ENCODE data around the gene GSTO1.
"Not testable (repeated sequence)": the region's sequence is repeated elsewhere in the genome, so short reads cannot be mapped to it uniquely, and the experiment has no call there.

Gene GSTO1

DNA sequence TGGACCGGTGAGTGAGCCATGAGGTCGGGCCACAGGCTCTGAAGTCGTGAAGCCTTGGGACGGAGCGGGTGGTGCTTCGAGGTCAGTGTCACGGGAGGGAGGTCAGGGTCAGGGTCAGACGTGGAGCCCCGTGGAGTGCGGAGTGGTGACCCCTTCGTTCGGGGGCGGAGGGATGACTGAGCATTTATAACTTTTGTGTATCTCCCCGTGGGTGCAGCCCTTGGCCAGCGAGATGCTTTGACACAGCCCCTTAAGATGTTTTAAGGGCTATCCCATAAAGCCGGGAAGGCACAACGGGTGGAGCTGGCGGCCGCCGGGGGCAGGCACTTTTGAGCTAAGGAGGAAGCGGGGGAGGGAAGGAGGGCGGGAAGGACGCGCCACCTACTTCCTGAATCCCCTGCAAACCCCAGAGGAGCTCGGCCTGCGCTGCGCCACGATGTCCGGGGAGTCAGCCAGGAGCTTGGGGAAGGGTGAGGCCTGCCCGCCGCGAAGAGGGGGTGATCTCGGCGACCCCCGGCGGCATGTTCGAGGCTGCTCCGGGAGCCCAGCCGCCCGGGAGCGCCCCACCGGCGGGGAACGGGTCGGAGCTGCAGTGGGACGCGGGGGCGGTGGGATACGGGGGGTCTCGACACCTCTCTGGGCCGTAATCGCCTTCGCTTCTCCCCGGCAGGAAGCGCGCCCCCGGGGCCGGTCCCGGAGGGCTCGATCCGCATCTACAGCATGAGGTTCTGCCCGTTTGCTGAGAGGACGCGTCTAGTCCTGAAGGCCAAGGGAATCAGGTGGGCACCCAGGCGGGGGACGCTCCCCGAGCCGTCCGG lies at the start of gene GSTO1:
Gene GSTO1, plus strand, starts transcription at position 400 of the 818 bp plus-strand sequence. Its CDS starts 37 bp downstream, at position 437.
- DNase-seq (ENCODE audit: low read depth), result peak; percentile 76

- no peak for DNase-seq (ENCODE audit: low read depth)
Measured at GRCh38 chr10:104208730-104209129, 46.0 kb upstream of the GSTO1 start.

DNA sequence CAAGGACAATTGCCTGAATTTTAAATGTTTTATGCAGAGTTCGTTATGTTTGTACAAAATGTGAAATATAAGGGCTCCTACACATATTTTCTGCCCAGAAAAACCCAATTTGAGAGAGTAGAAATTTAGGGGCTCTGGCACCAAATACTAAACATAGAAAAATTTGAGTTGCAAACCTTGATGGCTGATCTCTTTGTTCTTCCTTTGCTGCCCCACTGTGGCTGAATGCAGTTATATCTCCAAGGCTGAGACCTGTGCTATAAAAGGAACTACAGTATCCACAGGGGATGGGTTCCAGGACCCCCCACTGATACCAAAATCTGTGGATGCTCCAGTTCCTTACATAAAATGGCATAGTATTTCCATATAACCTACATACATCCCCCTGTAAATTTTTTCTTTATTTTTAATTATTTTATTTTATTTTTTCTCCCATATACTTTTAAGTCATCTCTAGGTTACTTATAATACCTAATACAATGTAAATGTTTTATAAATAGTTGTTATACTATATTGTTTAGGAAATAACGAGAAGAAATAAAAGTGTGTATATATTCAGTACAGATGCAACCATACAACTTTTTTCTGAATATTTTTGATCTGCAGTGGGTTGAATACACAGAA lies 45.0 kb upstream of the GSTO1 start:
- peak; percentile 21 for DNase-seq (ENCODE audit: low read depth)

GRCh38 chr10:104216631-104217030 lies 38.1 kb upstream of the GSTO1 start:
- no peak for DNase-seq (ENCODE audit: low read depth)

GRCh38 chr10:104218751-104219150 lies 35.9 kb upstream of the GSTO1 start:
- peak; percentile 64 for DNase-seq (ENCODE audit: low read depth)

GRCh38 chr10:104220522-104220921 lies 34.2 kb upstream of the GSTO1 start:
- DNase-seq (ENCODE audit: low read depth), result no peak

GRCh38 chr10:104223304-104223703 lies 31.4 kb upstream of the GSTO1 start:
- DNase-seq (ENCODE audit: low read depth), result no peak

DNA sequence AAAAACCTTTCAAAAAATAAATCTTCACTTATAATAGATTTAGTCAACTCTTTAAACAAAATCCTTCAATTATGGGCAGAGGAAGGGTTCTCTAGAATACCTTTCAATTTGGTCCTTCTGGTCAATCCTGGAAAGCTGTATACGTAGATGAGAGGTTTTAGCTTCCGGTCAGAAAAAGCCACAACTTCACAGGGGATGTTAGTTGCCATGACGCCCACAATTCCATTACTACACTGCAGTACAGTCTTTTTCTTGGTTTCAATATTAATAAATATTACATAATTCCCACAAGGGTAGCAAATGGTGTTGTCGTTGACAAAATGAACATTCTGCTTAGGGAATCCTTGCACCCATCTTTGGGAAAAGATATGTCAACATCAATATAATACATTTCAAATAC lies 24.2 kb upstream of the GSTO1 start:
- no peak for DNase-seq (ENCODE audit: low read depth)

DNA sequence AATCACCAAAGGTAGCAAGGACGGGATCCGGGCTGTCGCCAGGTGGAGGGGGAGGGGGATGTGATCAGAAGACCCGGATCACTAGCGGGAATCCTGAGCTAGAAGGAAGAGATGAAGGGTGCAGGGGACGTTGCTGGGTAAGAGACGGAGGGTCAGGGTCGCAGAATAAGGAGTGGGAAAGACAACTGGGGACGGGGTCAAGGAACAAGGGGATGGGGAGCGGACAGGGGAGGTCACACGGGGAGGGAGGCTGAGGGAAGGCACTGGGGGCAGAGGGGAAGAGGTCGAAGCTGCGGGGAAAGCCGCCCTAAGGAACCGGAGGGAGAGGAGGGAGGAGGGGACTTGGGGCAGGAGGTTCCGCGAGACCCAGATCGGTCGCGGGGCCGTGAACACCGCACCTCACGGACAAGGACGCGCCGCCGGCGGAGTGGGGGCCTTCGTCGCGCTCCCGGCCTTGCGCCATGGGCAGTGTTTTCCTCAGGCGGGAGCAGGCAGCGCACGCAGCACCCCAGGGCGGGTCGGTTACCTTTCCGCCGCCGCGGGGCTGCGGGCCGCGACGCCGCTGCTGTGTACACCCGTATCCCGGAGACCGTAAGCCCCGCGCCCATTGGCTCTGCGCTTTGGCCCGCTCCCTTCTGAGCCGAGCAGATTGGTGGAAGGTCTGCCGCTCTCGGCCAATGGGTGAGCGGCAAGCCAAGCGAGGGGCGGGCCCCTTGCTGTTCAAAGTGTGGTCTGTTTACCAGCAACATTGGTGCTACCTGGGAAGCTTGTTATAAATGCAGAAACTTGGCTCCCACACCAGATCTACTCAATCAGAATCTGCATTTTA lies 22.7 kb upstream of the GSTO1 start, which contains the start of gene CFAP43:
Gene CFAP43, minus strand, starts transcription at position 581 of the 829 bp plus-strand sequence. Its CDS starts 118 bp downstream, at position 463.
- DNase-seq (ENCODE audit: low read depth), result peak; percentile 90

DNA sequence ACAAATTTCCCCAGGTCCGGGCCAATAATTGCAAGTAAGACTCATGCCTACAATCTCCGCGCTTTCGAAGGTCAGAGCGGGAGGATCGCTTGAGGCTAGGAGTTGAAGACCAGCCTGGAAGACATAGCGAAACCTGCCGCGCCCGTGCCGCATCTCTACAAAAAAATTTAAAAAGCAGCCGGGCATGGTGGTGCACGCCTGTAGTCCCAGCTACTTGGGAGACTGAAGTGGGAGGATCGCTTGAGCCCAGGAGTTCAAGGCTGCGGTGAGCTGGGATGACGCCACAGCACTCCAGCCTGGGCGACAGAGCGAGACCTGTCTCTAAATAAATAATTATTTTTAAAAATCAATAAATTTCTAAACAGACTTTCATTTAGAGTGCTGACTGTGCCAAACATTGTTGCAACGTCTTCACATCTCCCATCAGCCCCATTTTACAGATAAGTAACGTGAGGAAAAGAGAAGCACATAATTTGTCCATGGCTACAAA lies 22.0 kb upstream of the GSTO1 start:
- DNase-seq (ENCODE audit: low read depth), result no peak

GRCh38 chr10:104233817-104234216 lies 20.9 kb upstream of the GSTO1 start:
- DNase-seq (ENCODE audit: low read depth), result no peak

DNA sequence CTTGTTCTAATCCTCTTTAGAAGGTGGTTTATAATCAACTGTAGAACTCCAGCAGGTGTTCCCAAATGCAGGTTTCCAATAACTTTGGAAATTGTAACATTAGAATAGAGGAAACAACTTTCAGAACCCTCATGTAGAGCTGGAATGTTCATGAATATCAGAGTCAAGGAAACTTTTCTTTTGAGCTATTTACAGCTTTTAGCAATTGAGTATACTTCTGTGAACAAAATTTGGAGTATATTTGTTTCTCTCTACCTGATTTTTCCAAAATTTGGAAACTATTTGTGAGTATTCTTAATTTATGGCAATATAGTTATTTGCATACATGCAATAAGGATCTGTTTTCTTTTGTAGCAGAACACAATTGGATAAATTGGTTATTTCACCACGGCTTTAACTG lies 19.8 kb upstream of the GSTO1 start:
- no peak for DNase-seq (ENCODE audit: low read depth)

DNA sequence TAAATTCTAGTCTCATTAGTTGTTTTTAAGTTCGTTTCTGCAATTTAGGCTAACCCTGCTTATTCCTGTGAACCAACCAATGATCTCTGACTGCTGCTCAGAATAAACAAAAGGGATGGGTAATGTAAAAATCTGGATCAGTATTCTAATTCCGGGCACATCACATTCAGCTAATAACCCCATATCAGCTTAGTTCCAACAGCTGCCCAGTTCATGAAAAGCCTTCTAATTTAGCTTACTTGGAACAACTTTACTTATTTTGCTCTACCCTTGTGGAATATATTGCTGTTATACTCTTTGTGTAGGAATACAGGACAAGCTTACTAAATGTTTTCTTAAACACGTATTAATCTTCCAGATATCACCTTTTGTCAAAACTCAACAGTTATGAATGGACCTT lies 18.9 kb upstream of the GSTO1 start:
- DNase-seq (ENCODE audit: low read depth), result no peak

DNA sequence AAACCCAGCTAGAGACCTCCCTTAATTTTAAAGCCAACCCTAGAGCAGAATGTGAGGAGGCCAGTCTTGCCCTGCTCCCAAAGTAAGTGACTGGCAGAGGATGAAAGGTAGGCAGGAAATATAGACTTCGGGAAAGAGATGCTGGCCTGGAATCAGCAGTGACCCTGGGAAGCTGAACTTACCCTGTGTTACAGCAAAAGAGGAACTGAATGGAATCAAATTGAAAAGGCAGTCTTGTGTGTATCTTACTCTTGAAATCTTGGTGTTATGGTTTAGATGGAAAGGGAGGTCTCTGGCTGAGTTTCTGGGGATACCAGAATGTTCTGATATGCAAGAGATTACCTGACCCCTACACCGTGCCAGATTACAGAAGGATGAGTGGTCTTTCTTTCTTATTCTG lies 14.6 kb upstream of the GSTO1 start:
- DNase-seq (ENCODE audit: low read depth), result no peak

GRCh38 chr10:104242545-104242944 lies 12.1 kb upstream of the GSTO1 start:
- DNase-seq (ENCODE audit: low read depth), result no peak

- not testable (repeated sequence) for DNase-seq (ENCODE audit: low read depth)
Measured at GRCh38 chr10:104243009-104243408, 11.7 kb upstream of the GSTO1 start.

DNA sequence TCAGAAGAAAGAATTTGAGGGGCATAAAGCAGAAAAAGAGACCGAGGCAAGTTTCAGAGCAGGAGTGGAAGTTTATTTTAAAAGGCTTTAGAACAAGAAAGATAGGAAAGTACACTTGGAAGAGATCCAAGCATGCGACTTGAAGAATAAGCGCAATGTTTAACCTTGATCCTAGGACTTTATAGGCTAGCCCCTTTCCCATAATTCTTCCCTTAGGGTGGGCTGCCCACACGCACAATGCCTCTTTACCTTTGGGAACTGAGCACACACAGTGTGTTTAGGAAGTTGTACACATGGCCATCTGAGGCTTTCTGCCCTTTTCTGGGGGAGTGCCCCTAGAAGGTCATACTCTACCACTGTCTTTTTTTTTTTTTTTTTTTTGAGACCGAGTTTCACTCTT lies 11.2 kb upstream of the GSTO1 start:
- no peak for DNase-seq (ENCODE audit: low read depth)

- no peak for DNase-seq (ENCODE audit: low read depth)
Measured at GRCh38 chr10:104245066-104245632, 9.5 kb upstream of the GSTO1 start.

DNA sequence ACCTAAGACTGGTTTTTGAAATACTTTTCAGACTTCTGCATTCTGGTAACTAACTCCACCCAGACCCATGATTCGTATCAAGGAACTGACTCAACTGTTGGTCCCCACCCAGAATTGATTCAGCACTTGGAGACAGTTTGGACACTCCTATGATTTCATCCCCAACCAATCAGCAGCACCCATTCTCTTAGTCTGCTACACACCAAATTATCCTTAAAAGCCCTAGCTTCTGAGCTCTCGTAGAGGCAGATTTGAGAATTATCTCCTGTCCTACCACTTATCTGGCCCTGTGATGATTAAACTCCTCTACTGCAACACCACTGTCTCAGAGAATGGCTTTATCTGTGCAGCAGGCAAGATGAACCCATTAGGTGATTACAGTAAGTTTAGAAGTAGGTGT lies 7.7 kb upstream of the GSTO1 start:
- no peak for DNase-seq (ENCODE audit: low read depth)

DNA sequence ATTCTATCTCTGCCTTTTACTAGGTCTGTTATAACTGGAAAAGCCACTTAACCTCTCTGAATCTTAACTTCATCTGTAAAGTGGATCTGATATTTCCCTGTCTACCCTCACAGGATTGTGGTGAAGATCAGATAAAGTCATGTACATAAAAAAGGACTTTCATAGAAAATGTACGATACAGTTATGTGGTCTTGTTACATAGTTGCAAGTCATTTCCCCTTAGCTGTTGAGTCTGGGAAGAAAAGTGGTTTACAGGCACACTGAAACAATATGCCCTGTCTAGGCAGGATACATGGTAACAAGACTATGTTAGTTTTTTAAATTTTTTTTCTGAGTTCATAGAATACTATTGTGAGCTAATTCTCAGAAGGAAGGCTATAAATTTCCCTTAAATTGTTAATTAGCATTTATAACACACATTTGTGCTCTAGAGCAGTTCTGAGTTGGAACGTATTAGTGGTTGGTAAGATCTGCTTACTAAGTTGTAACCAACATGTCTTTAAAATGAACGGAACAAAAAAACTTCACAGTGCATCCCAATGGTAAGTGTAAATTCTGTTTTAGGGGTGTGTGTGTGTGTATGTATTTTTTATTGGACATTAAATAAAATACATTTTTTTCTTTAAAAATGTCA lies 7.1 kb upstream of the GSTO1 start:
- no peak for DNase-seq (ENCODE audit: low read depth)

GRCh38 chr10:104248931-104249330 lies 5.8 kb upstream of the GSTO1 start:
- DNase-seq (ENCODE audit: low read depth), result not testable (repeated sequence)

DNA sequence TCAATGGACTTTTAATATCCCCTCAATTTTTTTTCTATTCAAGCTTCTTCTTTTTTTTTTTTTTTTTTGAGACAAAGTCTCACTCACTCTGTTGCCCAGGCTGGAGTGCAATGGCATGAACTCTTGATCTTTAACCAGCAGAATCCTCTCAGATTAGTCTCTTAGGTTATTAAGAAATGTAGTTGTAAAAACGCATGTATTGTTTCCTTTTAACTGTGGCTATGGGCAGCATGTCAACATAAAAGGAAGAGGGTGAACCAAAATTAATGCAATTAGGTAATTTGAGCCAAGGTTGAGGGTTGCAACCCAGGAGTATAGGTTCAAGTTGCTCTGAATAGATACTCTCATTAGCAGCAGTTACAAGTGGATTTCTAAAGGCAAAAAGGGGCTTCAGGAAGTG lies 4.3 kb upstream of the GSTO1 start:
- DNase-seq (ENCODE audit: low read depth), result no peak
